GM21526 (cell line): Measurements from ENCODE around the gene HEXIM1.

Source experiments
- ATAC-seq: cut with Tn5 transposase; IDR thresholded peaks from one replicate; pipeline ENCODE4 v1.9.1; 2021; ENCODE audit warnings: moderate library complexity; ENCODE audit not compliant: unreplicated experiment, low FRiP score

Gene HEXIM1

DNA sequence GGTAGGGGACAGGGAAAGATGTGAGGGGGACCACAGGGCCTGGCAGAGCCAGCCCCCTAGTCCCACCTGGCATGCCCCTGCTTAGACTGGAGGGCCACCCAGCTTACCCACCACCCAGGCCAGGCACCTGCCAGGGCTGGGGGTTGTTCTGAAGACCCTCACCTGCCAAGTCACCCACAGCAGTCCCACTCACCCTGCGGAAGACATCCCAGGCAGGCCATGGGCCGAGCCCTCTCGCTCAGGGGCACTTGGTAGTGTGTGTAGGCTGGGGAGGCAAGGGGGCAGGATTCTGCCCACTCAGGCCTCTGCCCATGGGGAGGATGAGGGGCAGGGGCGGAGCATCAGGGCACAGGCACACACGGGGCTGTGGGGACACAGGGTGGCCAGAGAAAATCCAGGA, 19.9 kb upstream of the HEXIM1 start:
- no peak for ATAC-seq

DNA sequence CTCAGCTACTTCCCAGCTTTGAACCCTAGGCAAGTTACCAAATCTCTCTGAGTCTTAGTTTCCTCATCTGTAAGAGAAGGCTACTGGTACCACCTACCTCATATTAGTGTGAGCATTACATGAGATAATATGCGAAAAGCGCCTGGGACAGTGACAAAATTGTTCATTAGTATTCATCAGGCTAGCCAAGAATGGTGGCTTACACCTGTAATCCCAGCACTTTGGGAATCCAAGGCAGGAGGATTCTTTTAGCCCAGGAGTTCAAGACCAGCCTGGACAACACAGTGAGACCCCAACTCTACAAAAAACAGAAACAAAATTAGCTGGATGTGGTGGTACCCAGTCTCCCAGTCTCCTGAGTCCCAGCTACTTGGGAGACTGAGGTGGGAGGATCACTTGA, 19.3 kb upstream of the HEXIM1 start:
- ATAC-seq = no peak

DNA sequence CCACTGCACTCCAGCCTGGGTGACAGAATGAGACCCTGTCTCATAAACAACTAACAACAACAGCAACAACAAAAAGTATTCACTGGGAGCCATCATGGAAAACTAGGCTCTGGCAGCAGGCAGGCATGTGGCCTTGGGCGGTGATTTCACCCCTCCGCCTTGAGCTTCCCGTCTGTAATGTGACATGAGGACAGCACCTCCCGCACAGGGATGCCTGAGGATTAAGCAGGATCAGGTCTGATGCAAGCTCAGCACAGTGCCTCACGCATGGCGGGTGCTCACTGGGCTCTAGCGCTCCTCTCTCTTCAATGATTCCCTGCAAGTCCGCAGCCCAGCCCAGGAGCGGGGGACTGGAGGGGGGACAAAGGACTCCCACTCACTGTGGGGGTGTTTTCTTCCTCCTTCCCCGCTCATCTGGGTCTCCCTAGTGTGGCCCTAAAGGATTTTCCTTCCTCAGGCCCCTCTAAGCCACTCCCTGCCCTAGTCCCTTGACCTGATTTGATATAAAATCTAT, 18.8 kb upstream of the HEXIM1 start:
- no peak for ATAC-seq

DNA sequence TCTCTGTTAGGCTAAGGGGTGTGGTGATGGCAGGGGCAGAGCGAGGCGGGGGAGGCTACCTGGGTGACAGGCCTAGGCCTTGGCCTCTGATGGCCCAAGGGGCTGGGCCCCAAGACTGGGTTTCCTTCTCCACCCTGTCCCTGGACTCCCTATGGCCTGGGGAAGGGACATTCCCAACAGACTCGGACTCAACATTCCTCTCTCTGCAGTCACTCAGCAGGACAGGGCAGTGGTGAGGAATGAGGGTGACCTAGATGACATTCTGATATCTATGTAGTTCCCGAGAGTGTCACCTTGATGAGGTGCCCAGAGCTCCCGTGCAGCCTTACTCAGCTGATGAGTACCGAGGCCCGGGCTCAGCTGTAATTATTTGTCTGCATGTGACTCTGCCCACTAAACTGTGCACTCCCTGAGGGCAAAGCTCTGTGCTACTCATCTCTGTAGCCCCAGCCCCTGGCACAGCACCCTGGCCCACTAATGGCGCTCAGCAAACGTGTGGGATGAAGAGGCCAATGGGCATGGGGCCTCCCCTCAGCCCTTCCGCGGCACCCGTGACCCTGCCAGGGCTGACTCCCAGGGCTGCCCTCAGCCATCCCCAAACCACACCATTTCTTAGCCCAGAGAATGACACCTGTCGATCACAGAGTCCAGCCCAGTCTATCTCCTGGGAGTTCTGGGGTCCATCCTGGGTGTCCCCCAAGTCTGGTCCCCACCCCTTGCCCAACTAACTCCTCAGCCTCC, 18.2 kb upstream of the HEXIM1 start:
- ATAC-seq = no peak

DNA sequence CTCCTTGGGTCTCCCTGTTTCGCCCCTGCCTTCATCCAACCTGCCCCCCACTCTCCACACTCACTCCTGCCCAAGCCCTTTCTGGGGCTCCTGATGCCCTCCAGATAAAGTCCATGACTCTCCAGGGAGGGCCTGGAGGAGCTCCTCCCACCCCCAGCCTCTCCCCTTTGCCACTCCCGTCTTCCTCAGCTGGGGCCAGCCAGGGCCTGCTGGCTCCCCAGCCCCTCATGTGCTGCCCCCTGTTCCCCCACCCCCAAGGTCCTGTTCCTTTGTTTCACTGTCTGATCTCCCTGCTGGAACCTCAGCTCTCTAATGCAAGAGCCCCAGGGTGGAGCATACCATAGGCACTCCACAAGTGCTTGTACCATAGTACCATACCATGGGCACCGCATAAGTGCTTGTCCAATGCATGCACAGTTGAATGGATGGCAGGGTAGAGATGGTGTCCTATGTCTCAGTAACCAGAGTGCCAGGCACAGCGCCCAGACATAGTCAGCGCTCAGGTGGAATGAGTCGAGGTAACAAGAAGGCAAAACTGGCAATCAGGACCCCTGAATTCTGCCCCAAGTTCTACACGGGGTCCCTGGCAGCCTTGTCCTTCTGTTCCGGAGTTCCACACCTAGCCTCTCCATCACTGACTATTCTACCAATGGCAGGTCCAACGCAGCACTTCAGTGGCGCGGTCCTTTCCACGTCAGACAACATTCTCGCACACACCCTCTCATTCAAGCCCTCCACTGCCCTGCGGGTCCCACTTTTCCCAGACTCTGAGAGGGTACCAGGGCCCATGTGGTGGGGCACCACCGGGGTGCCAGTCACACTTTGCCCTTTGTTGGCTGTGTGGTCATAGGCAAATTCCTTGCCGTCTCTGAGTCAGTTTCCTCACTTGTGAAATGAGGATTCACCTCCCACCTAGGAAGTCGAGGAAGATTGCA, 17.3 kb upstream of the HEXIM1 start:
- no peak for ATAC-seq

DNA sequence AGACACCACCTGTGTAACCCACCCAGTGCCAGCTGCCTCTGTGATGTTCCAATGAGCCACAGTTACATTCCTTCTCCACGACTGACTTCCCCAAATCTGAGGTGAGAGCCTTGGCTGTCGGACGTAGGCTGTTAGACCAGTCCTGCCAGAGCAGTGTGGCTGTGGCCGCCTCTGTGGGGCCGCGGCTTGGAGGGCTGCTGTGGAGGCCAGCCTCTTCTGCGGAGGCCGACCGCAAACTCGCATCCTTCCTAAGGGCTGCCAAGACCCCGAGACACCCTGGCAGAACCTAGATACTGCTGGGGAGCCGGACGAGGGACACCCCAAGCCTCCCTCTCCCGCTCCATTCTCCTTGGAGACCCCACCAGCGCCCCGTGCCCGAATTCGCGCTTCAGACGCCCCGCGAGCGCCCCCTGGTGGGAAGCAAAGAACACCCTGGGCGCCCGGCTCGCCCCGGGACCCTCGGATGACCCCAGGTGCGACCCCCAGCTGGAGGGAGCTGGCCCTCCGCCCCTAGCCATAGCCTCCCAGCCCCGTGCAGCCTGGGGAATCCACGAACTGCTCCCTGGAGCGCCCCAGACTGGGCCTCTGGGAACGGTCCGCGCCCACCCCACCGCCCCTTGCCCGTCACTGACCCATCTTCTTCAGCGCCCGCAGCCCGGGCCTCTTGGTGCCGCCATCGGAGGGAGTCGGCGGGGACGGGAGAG, 16.5 kb upstream of the HEXIM1 start:
- no peak for ATAC-seq

DNA sequence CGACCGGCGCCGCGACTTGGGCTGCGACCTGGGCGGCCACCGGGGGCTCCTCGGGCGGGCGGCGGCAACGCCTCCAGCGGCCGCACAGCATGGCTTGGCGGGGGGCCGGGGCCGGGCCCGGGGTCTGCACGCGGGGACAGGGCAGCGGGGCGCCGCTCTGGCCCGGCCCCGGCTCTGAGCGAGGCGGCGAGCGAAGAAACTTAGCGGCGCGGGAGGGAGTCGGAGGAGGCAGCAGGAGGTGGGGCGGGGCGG, 16.0 kb upstream of the HEXIM1 start, which contains the start of gene PLCD3:
TSS of gene PLCD3 (minus strand) at position 196 of the 252 bp plus-strand sequence. CDS start at position 91, 105 bp downstream.
- no peak for ATAC-seq

DNA sequence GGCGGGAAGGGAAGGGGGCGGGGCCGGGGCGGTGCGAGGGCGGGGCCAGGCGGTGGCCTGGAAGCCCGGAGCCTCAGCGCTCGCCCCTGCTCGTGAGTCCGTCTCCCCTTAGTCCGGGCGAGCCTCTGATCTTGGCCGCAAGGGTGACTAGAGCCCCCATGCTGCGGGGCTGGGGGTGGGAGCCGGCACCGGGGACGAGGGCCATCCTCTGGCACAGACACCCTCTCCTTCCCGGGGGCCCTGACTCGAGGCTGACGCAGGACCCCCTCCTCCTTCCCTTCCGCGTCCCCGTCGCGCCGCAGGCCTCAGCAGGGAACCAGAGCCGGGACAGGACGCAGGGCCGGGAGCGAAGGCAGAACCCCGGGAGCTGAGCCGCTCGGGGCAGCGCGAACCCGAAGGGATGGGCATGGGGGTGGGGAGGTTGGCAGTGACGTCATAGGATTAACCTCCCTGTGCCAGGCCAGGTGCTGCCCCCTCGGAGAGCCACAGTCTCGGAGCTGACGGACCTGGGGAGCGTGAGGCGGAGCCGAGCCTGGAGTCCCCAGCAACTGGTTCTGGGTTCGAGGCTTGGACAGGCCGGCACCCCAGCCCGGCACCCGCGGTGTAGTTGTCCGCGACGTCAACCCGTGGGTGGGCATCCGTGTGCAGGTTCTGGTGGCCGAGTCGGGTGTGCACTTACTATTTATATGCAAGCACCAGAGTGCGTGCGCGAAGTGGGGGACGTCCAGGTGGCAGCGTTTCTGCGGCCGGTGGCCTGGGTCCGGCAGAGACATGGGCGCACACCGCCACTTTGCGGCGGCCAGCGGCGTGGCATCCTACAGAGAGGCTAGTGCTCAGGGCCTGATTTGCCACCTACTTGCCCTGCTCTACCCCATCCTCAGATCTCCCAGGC, 15.5 kb upstream of the HEXIM1 start:
- no peak for ATAC-seq

DNA sequence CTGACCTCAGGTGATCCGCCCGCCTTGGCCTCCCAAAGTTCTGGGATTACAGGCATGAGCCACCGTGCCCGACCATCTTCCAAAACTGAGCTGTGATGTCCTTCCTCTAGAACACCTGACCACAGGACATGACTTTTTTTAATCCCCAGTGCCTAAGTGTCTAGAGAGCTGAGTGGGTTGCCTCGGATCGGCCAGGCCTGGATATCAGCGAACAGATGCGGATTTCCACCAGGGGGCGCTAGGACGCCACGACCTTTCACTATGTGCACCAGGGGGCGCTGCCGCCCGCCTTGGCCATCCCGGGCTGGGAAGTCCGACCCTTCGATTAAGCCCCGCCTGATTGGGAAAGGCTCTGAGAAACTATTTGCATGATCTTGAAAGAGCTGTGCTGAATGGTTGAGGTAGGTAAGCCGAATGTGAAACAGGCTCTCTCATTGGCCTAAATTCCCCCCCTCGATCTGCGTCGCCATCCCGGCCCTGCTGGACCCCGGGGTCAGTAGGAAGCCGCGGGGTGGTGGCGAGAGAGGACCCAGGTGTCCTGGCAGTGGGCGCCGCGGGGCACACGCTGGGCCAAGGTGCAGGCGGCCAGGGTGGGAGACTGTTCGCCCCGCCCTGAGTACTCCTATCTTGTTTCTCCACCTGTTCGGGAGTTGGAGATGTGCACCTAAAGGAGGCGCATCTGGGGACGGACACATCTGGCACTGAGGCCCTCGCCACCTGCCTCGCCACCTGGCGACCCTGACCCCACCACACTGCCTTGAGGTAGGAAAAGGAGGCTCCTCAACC, 12.9 kb upstream of the HEXIM1 start, which contains the start of gene ACBD4:
TSS of gene ACBD4 (plus strand) at position 496 of the 786 bp plus-strand sequence. CDS start 458 bp downstream, outside the sequence.
- peak; percentile 58 for ATAC-seq

DNA sequence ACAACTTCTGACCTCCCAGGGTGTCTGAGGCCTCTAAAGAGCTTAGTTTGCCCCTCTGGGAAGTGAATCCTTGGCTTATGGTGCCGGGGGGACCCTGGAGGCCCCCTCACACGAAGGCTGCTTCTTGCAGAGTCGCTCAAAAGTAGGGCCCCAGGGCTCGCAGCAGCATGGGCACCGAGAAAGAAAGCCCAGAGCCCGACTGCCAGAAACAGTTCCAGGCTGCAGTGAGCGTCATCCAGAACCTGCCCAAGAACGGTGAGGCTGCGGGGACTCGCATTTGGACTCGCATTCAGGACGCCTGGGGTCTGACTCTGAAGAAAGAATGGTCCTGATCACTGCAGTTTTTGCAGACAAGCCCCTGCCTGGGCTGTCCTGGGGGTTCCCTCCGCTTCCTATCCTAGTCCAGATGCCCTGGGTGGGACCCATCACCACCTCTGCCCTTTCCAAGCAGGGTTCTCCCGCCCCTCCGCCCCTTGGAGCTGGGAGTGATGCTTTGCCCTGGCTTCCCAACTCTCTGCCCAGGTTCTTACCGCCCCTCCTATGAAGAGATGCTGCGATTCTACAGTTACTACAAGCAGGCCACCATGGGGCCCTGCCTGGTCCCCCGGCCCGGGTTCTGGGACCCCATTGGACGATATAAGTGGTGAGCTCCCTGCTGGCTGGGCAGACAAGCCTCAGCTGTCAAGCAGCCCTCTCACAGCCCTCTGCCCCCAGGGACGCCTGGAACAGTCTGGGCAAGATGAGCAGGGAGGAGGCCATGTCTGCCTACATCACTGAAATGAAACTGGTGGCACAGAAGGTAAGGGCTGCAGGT, 12.1 kb upstream of the HEXIM1 start:
- no peak for ATAC-seq

DNA sequence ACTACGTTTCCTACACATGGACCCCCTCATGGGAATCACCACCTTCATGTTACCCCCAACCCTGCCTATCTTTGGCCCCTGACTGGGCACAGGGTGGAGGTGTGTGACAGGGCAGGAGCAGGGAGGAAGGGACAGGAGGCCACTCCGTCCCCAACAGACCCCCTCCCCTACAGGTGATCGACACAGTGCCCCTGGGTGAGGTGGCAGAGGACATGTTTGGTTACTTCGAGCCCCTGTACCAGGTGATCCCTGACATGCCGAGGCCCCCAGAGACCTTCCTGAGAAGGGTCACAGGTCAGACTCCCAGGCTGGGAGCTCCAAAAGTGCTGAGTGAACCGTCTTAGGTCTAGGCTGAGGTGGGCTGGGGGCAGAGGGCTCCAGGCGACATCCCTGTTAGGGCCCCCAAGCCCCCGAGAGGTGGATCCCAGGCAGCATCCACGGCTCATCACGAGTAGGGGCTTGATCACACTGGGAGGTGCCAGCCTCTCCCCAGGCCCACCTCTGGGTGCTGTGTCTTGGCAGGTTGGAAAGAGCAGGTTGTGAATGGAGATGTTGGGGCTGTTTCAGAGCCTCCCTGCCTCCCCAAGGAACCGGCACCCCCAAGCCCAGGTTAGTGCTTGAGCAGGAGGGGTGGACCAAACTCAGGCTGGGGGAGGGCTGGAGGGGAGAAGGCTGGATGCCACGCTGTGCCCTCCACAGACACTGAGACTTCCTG, 11.3 kb upstream of the HEXIM1 start:
- ATAC-seq = no peak

DNA sequence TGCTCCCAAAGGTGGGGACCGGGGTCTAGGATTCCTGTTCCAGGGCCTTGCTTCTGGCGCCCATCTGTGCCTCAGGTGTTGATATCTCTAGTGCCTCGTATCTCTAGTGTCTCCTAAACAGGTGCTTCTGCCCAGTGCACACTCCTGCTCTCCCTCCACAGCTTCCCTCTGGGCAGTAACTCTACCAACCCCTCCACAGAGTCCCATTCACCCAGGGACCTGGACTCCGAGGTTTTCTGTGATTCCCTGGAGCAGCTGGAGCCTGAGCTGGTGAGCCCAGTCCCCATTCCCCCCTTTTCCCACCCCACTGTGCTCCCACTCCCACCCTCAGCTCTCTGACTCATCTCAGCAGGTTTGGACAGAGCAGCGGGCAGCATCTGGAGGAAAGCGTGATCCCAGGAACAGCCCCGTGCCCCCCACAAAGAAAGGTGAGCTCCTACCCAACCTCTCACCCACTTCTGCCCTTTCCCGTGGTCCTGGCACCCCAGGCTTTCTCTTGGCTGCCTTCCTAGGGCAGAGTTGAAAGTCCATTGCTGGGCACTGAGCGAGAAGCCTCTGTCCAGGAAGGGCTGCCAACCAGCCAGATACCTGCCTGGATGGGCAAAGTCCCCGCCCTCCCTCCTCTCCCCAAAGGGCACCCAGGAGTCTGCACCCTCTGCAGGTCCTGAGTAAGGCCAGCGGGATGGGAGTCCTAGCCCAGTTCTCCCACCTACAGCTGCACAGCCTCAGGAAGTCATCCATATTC, 10.5 kb upstream of the HEXIM1 start:
- ATAC-seq = no peak

DNA sequence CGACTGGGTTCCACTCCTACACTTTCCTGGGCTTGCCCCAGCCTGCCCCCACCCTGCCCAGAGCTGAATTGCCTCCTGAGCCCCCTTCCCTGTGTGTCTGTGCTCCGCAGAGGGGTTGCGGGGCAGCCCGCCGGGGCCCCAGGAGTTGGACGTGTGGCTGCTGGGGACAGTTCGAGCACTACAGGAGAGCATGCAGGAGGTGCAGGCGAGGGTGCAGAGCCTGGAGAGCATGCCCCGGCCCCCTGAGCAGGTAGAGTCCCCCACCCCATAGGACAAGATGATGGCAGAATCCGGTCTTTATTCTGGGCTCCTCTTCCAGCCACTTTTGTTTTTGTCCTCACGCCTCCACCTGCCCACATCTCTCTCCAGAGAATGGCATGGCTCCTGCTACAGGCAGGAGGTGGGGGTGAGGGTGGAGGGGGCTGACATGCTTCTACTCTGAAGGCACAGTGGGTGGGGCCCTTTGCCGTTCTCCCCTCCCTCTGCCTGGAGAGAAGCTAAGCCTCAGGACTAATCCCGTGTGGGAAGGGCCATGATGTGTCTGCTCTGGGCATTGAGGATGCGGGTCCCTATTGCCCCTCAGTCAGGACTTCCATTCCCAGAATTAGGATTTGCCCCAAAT, 9.3 kb upstream of the HEXIM1 start:
- ATAC-seq = no peak

DNA sequence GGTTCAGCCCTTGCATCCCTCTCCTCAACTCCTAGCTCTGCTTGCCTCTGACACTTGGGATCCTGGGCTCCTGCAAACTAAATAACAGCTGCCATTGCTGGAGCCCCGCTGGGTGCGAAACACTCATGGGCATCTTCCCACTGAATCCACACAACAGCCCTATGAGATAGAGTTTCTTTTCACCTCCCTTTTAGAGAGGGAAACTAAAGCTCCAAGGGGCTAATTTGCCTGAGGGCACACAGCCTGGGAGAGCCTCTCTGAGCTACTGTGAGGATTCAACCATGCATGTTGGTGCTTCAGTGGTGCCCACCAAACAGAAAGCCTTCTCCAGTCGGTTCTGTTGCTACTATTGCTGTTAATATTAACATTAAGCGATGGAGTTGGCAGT, 8.7 kb upstream of the HEXIM1 start:
- no peak for ATAC-seq

DNA sequence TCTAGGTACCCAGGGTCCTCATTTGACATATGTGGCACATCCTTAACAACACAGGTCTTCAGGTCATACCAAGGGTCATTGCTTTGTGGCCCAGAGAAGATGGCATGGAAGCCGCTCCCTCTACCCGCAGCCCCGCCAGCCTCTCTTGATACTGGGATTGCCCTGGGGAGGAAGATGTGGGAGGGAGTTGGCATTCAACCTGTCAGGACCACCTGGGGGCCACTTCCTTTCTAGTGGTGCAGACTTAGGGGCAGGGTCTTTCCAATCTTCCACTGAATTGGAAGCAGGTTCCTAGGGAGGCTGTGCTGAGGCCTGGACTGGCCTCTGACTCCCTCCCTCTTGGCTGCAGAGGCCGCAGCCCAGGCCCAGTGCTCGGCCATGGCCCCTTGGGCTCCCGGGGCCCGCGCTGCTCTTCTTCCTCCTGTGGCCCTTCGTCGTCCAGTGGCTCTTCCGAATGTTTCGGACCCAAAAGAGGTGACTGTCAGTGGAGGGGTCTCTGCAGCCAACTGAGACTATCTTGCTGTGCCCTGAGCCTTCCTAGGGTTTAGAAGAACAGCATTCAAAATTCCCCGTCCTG, 5.1 kb upstream of the HEXIM1 start:
- no peak for ATAC-seq

DNA sequence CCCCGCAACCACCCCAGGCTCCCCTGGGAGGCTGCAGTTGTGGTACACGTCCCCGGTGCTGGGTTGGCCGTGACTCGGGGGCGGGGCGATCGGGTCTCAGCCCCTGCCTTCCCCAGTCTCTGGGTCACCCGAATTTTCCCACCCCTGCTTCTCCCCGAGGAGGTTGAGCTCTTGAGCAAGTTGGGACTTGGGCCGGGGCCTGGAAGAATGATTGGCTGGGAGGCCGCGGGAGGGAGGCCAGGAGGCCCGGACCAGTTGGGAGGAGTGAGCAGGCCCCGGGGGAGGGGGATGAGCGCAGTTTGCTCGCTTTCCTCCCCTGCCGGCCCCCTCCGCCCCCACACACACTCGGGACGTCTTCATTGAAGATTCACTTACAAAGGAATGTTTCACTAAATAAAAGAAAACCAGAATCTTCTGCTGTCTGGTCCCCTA, 4.5 kb upstream of the HEXIM1 start:
- ATAC-seq = no peak
